Panc1 (cell line): ENCODE measurements around the gene SULT1C2. TPM values are rescaled to one million over a fixed set of nuclear protein-coding genes. Genes with fewer than 3 reads are reported as not detected.

Experiments used
- ATAC-seq: fragments of 200-7000 bp; cut with Tn5 transposase; 2 replicates; pipeline ENCODE4 v1.9.1; 2020; ENCODE audit warnings: mild to moderate bottlenecking, moderate library complexity
- BruUV-seq: library from RNA; stranded (reverse); fragments of 400-500 nt; replicated peaks from 2 replicates; lab custom pipeline; 2021; lab: Mats Ljungman, UMichigan
- CTCF ChIA-PET: fragments of 300-600 bp; sonication (Branson Sonifier 250); formaldehyde crosslinking; loops from one replicate; lab custom pipeline; 2022; ENCODE audit warnings: antibody characterized with exemption; lab: Charles Lee
- POLR2A ChIA-PET: fragments of 300-600 bp; sonication (Branson Sonifier 250); formaldehyde crosslinking; loops from one replicate; lab custom pipeline; 2022; ENCODE audit warnings: antibody characterized with exemption; lab: Charles Lee
- DNase-seq: peaks from one replicate; pipeline ENCODE4 v3.0.0-alpha.2; 2010; ENCODE audit warnings: low read depth, low spot score
- H3K27ac ChIP-seq: 2 replicates; pipeline ENCODE4 v1.5.1; 2011; ENCODE audit warnings: mild to moderate bottlenecking, low read length, inconsistent platforms
- H3K27me3 ChIP-seq: fragments of 200-500 bp; sonication (Bioruptor generic); 2 replicates; pipeline ENCODE4 v1.6.0; 2014; ENCODE audit warnings: low read length, inconsistent platforms; ENCODE audit not compliant: control insufficient read depth, insufficient read depth
- H3K36me3 ChIP-seq: fragments of 200-500 bp; sonication (Bioruptor generic); 2 replicates; pipeline ENCODE4 v1.5.1; 2014; ENCODE audit warnings: inconsistent platforms, mild to moderate bottlenecking, low read length, moderate library complexity; ENCODE audit not compliant: control insufficient read depth, insufficient read depth
- H3K4me1 ChIP-seq: 2 replicates; pipeline ENCODE4 v1.5.1; 2011; ENCODE audit warnings: inconsistent platforms, mild to moderate bottlenecking, low read length, moderate library complexity; ENCODE audit not compliant: control insufficient read depth, insufficient read depth
- H3K4me3 ChIP-seq, 2 experiments: 2 replicates each; pipeline ENCODE4 v1.5.1; 2011 to 2012; ENCODE audit warnings: low read depth in 2 of 2, low read length in 2 of 2, mild to moderate bottlenecking in 2 of 2, inconsistent platforms in 1 of 2, moderate library complexity in 1 of 2
- H3K9me3 ChIP-seq: fragments of 200-500 bp; sonication (Bioruptor generic); 2 replicates; pipeline ENCODE4 v1.5.1; 2014; ENCODE audit warnings: low read depth, mild to moderate bottlenecking, inconsistent platforms, low read length, moderate library complexity; ENCODE audit not compliant: control insufficient read depth, insufficient read depth
- CTCF ChIP-seq: fragments of 450-650 bp; IDR thresholded peaks from 2 replicates; pipeline ENCODE4 v1.5.1; 2017; ENCODE audit warnings: mild to moderate bottlenecking
- POLR2AphosphoS5 ChIP-seq: IDR thresholded peaks from 2 replicates; pipeline ENCODE4 v1.6.1; 2012; ENCODE audit warnings: mild to moderate bottlenecking, low read depth, low read length, moderate library complexity
- REST ChIP-seq, 2 experiments: IDR thresholded peaks; 2 replicates each; pipeline ENCODE4 v1.6.1; 2011 to 2012; ENCODE audit warnings: low read depth in 2 of 2, control low read depth in 1 of 2, low read length in 1 of 2, mild to moderate bottlenecking in 1 of 2, moderate library complexity in 1 of 2; ENCODE audit not compliant: insufficient read depth in 1 of 2
- SIN3A ChIP-seq: IDR thresholded peaks from 2 replicates; pipeline ENCODE4 v1.6.1; 2012; ENCODE audit warnings: low read depth, mild to moderate bottlenecking, low read length, moderate library complexity, borderline replicate concordance; ENCODE audit not compliant: insufficient read depth
- TCF7L2 ChIP-seq: IDR thresholded peaks from 2 replicates; pipeline ENCODE4 v1.6.1; 2011; ENCODE audit warnings: mild to moderate bottlenecking, low read depth, low read length, inconsistent platforms
- in situ Hi-C: cut with HindIII; loops from 2 replicates; pipeline ENCODE4 v1.10.0; 2016; ENCODE audit warnings: low sequenced_read_pairs, low pct_unique_long_range_greater_than_20kb
- intact Hi-C: fragments of 100-400 bp; cut with micrococcal nuclease; formaldehyde crosslinking; loops from one replicate; pipeline ENCODE4 v1.10.0; 2022; ENCODE audit not compliant: unreplicated experiment
- total RNA-seq: library from RNA; stranded (reverse); gene quantifications from one replicate; pipeline ENCODE4 v1.2.1, GENCODE V29; 2021; ENCODE audit not compliant: unreplicated experiment

The SULT1C2 gene
- total RNA-seq, 1 experiment from 2014 or later = 0.31 TPM

- intact Hi-C loops (no loop called here), in situ Hi-C loops (no loop called here)
- no peak for ATAC-seq
- no TSS peak for BruUV-seq
- Histone ChIP-seq H3K4me3 (no peak overlapping the region), H3K27me3 (no peaks in the 10 kb centered on the region), H3K9me3 (no peaks in the 10 kb centered on the region), H3K27ac (no peak overlapping the region), H3K4me1 (no peaks in the 10 kb centered on the region), H3K36me3 (no peaks in the 10 kb centered on the region; the same call in 1 of the 2 replicates)
- POLR2A ChIA-PET = no interaction called here
- CTCF ChIA-PET = no interaction called here
- TF ChIP-seq SIN3A = no peak
- no peak for DNase-seq
These were observed 60.3 kb downstream of the SULT1C2 start for GRCh38 chr2:108348816-108349570.

- in situ Hi-C loops = no loop called here
- intact Hi-C loops = no loop called here
- ChIA-PET POLR2A (no interaction called here), CTCF (no interaction called here)
- Histone ChIP-seq H3K4me3 (no peak overlapping the region), H3K4me1 (no peaks in the 10 kb centered on the region), H3K36me3 (no peaks in the 10 kb centered on the region; the same call in 1 of the 2 replicates), H3K27me3 (no peaks in the 10 kb centered on the region), H3K27ac (no peak overlapping the region), H3K9me3 (no peaks in the 10 kb centered on the region)
- BruUV-seq = no TSS peak
- DNase-seq = no peak
- TF ChIP-seq POLR2AphosphoS5 = no peak
- TF ChIP-seq REST (IDR thresholded peaks at IDR 0.05; ENCODE audit: insufficient read depth in 1 of 2, low read depth in 2 of 2, low read length in 1 of 2) = no peak
- TF ChIP-seq TCF7L2 = no peak
- no peak for TF ChIP-seq SIN3A
- TF ChIP-seq CTCF = no peak
- peak; percentile 45; the same call in 1 of the 2 replicates for ATAC-seq
These were observed 60.9 kb downstream of the SULT1C2 start for GRCh38 chr2:108349571-108349928.

- no TSS peak for BruUV-seq
- ChIA-PET POLR2A (no interaction called here), CTCF (no interaction called here)
- Histone ChIP-seq H3K9me3 (no peaks in the 10 kb centered on the region), H3K4me3 (no peak overlapping the region), H3K27me3 (no peaks in the 10 kb centered on the region), H3K4me1 (no peaks in the 10 kb centered on the region), H3K36me3 (no peaks in the 10 kb centered on the region; the same call in 1 of the 2 replicates), H3K27ac (no peak overlapping the region)
- in situ Hi-C loops (no loop called here), intact Hi-C loops (no loop called here)
- TF ChIP-seq SIN3A (no peak), CTCF (no peak), TCF7L2 (no peak), POLR2AphosphoS5 (no peak), REST (IDR thresholded peaks at IDR 0.05; ENCODE audit: insufficient read depth in 1 of 2, low read depth in 2 of 2, low read length in 1 of 2) (no peak)
- no peak for DNase-seq
- ATAC-seq = no peak
These were observed 63.2 kb downstream of the SULT1C2 start for GRCh38 chr2:108351889-108352288.
